MM.1S (cell line): ENCODE measurements around the gene SLC7A9.

ENCODE experiments used
- CTCF ChIP-seq: fragments of 300-600 bp; sonication (generic); IDR thresholded peaks from 2 replicates; pipeline ENCODE4 v1.5.1; 2016; ENCODE audit warnings: antibody characterized with exemption, low read length, mixed read lengths
- EZH2 ChIP-seq: fragments of 300-600 bp; sonication (generic); optimal IDR thresholded peaks from 2 replicates; pipeline ENCODE3; 2017; ENCODE audit warnings: low read depth, mild to moderate bottlenecking, antibody characterized with exemption, low read length, mixed read lengths
- EZH2phosphoT487 ChIP-seq: fragments of 300-600 bp; sonication (generic); IDR thresholded peaks from 2 replicates; pipeline ENCODE4 v1.6.1; 2018; ENCODE audit warnings: antibody characterized with exemption, low read length

GRCh38 chr19:32891609-32892008 is 22.0 kb upstream of the SLC7A9 start:
- TF ChIP-seq CTCF = no peak
- TF ChIP-seq EZH2phosphoT487 = no peak
- no peak for TF ChIP-seq EZH2
